ENCODE data around the gene LMBRD1.
A peak's percentile ranks its signal among the peaks of the same experiment; 100 is the strongest.
"Not testable (repeated sequence)": the region's sequence is repeated elsewhere in the genome, so short reads cannot be mapped to it uniquely, and the experiment has no call there.

Gene LMBRD1

GRCh38 chr6:69756366-69756765 is 40.4 kb downstream of the LMBRD1 start:
- DNase-seq (ENCODE audit: low spot score) (no peak), FAIRE-seq (no peak)

- no peak for DNase-seq (ENCODE audit: low spot score)
- FAIRE-seq: no peak
Observed at GRCh38 chr6:69735027-69735426, 61.8 kb downstream of the LMBRD1 start.

GRCh38 chr6:69732640-69733039 is 64.2 kb downstream of the LMBRD1 start:
- no peak for DNase-seq (ENCODE audit: low spot score)
- FAIRE-seq: no peak

- DNase-seq (ENCODE audit: low spot score): no peak
- FAIRE-seq: no peak
Observed at GRCh38 chr6:69732045-69732444, 64.8 kb downstream of the LMBRD1 start.

GRCh38 chr6:69729870-69730449 is 66.8 kb downstream of the LMBRD1 start:
- DNase-seq (ENCODE audit: low spot score) (peak; percentile 5), FAIRE-seq (peak; percentile 84)

- DNase-seq (ENCODE audit: low spot score) (no peak), FAIRE-seq (no peak)
Observed at GRCh38 chr6:69722683-69723082, 74.1 kb downstream of the LMBRD1 start.

GRCh38 chr6:69719602-69720193 is 77.1 kb downstream of the LMBRD1 start:
- FAIRE-seq (no peak), DNase-seq (ENCODE audit: low spot score) (no peak)

- no peak for FAIRE-seq
- no peak for DNase-seq (ENCODE audit: low spot score)
Observed at GRCh38 chr6:69706724-69707123, 90.1 kb downstream of the LMBRD1 start.

GRCh38 chr6:69705954-69706353 is 90.9 kb downstream of the LMBRD1 start:
- DNase-seq (ENCODE audit: low spot score): no peak

GRCh38 chr6:69704916-69705315 is 91.9 kb downstream of the LMBRD1 start:
- FAIRE-seq (no peak), DNase-seq (ENCODE audit: low spot score) (no peak)

More at GRCh38 chr6:69705954-69706353, 90.9 kb downstream of the LMBRD1 start:
- no peak for FAIRE-seq

GRCh38 chr6:69699655-69700054 is 97.2 kb downstream of the LMBRD1 start:
- DNase-seq (ENCODE audit: low spot score) (no peak), FAIRE-seq (no peak)

GRCh38 chr6:69696273-69696672 is 100.5 kb downstream of the LMBRD1 start:
- DNase-seq (ENCODE audit: low spot score) (no peak), FAIRE-seq (no peak)

- FAIRE-seq (no peak), DNase-seq (ENCODE audit: low spot score) (no peak)
Observed at GRCh38 chr6:69693762-69694161, 103.0 kb downstream of the LMBRD1 start.

GRCh38 chr6:69690986-69691385 is 105.8 kb downstream of the LMBRD1 start:
- no peak for DNase-seq (ENCODE audit: low spot score)
- no peak for FAIRE-seq

- DNase-seq (ENCODE audit: low spot score) (no peak), FAIRE-seq (no peak)
Observed at GRCh38 chr6:69680302-69680701, 116.5 kb downstream of the LMBRD1 start.

GRCh38 chr6:69673298-69673697 is 123.5 kb downstream of the LMBRD1 start:
- DNase-seq (ENCODE audit: low spot score) (no peak), FAIRE-seq (no peak)

GRCh38 chr6:69668916-69669315 is 127.9 kb downstream of the LMBRD1 start:
- FAIRE-seq (no peak), DNase-seq (ENCODE audit: low spot score) (no peak)

- not testable (repeated sequence) for DNase-seq (ENCODE audit: low spot score); FAIRE-seq
Observed at GRCh38 chr6:69666779-69667178, 130.0 kb downstream of the LMBRD1 start.

GRCh38 chr6:69665437-69665836 is 131.4 kb downstream of the LMBRD1 start:
- no peak for FAIRE-seq

GRCh38 chr6:69664551-69664950 is 132.3 kb downstream of the LMBRD1 start:
- FAIRE-seq: no peak

More at GRCh38 chr6:69665437-69665836, 131.4 kb downstream of the LMBRD1 start:
- DNase-seq (ENCODE audit: low spot score): no peak

GRCh38 chr6:69663215-69663614 is 133.6 kb downstream of the LMBRD1 start:
- DNase-seq (ENCODE audit: low spot score) (no peak), FAIRE-seq (no peak)

More at GRCh38 chr6:69664551-69664950, 132.3 kb downstream of the LMBRD1 start:
- no peak for DNase-seq (ENCODE audit: low spot score)

GRCh38 chr6:69650703-69651102 is 146.1 kb downstream of the LMBRD1 start:
- no peak for DNase-seq (ENCODE audit: low spot score)
- no peak for FAIRE-seq

- DNase-seq (ENCODE audit: low spot score) (no peak), FAIRE-seq (no peak)
Observed at GRCh38 chr6:69647726-69648125, 149.1 kb downstream of the LMBRD1 start.
